Activated T-helper 1 cell treated with anti-CD3 and anti-CD28 coated beads, Interleukin-2, amount 50 U/mL, for 16 hours (primary cell): ENCODE data around the gene YWHAE.
A peak's percentile ranks its signal among the peaks of the same experiment; 100 is the strongest.
"Not testable (repeated sequence)": the region's sequence is repeated elsewhere in the genome, so short reads cannot be mapped to it uniquely, and the experiment has no call there.

ENCODE experiments used
- DNase-seq, 2 donors: peaks; one replicate each; pipeline ENCODE4 v3.0.0-alpha.2; 2020; ENCODE audit warnings: low read depth in 1 of 2, low spot score in 1 of 2

The YWHAE gene

GRCh38 chr17:1399679-1400512 lies at the start of gene YWHAE:
YWHAE (minus strand) TSS chr17:1400222; CDS start chr17:1400110, 112 bp downstream.
- peak; percentile 94 to 95 for DNase-seq

- no peak for DNase-seq
Observed at GRCh38 chr17:1449412-1449967, 49.5 kb upstream of the YWHAE start.

DNA sequence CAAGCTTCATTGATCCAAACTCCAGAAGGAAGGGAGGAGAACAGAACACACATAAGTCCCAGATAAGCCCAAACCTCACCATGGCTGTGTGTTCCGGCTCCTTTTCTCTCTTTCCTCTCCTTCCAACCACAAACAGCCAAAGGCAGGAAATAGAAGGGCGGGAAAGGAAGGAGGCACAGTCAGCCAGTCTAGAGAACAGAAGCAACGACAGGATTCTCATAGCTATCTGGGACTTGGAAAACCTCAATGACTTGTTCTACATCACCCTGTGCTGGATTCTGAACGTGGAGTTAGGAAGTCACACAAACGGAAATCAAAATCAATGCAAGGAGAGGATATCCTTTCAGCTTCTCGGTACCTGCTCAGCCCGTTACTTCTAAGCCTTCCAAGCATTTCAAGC lies 47.0 kb upstream of the YWHAE start:
- DNase-seq = no peak

GRCh38 chr17:1446201-1446600 lies 46.2 kb upstream of the YWHAE start:
- DNase-seq = no peak

DNA sequence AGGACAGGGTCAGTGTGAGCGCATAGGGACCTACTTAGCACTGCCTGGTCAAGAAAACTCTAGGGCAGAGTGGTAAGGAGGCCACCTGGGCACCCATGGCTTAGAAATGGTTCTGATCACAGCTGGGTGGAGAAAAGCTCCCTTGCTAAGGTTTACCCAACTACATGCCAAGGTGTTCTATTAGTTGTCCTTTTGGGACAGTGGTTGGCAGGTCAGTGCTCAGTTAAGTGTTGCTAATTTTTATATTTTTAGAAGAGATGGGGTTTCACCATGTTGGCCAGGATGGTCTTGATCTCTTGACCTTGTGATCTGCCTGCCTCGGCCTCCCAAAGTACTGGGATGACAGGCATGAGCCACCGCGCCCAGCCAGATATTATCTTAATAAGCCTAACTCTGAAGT lies 45.7 kb upstream of the YWHAE start:
- DNase-seq = not testable (repeated sequence)

- not testable (repeated sequence) for DNase-seq
Observed at GRCh38 chr17:1442721-1443120, 42.7 kb upstream of the YWHAE start.

GRCh38 chr17:1442187-1442586 lies 42.2 kb upstream of the YWHAE start:
- no peak for DNase-seq

GRCh38 chr17:1440921-1441320 lies 40.9 kb upstream of the YWHAE start:
- DNase-seq = no peak

DNA sequence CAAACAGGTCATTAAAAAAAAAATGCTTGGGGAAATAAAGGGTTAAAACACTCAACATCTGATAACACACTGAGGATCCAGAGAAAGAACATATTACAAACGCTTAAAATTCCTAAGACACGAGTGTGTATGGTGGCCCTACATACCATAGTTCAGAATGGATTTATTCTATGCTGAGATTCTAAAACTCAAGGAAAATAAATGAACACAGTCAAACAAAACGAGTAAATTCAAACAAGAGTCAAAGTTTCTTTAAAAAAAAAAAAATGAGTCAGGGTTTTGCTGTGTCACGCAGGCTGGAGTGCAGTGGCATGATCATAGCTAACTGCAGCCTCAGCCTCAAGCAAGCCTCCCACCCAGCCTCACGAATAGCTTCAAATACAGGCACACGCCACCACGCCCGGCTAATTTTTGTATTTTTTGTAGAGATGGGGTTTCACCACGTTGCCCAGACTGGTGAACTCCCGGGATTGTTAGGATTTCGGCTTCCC lies 38.6 kb upstream of the YWHAE start:
- no peak for DNase-seq

DNA sequence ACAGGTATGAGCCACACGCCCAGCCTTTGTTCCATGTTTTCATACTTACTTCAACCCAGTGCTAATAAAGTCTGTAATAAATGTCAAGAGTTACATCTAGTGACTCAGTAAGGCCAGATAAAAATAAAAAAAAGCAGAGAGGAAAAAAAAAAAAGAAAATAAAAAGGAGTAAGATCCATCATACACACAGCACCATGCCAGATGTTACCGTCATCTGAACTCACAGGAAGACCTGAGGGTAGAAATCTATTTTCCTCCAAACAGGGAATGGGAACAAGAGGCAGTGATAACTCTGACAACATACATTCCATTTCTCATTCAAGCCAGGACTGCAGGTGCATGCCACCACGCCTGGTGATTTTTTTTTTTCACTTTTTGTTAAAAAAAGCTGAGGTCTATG lies 35.3 kb upstream of the YWHAE start:
- DNase-seq = no peak

GRCh38 chr17:1434150-1434549 lies 34.1 kb upstream of the YWHAE start:
- DNase-seq = no peak

DNA sequence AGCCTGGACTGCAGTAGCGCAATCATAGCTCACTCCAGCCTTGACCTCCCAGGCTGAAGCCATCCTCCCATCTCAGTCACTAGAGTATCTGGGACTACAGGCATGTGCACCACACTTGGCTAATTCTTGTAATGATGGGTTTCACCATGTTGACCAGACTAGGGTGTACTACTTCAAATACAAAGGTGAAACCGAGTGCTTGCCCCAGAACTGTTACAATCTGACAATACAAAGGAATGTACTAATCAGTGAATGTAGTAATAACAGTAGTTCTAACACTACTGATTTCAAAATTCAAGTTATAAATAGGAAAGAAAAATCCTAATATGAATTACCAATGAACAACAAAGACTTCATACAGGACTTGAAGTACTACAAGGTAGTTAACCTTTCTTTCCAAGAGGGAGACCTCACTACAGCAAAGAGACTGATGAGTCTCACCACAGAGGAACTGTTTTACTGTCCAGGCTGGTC lies 31.6 kb upstream of the YWHAE start:
- DNase-seq = no peak

DNA sequence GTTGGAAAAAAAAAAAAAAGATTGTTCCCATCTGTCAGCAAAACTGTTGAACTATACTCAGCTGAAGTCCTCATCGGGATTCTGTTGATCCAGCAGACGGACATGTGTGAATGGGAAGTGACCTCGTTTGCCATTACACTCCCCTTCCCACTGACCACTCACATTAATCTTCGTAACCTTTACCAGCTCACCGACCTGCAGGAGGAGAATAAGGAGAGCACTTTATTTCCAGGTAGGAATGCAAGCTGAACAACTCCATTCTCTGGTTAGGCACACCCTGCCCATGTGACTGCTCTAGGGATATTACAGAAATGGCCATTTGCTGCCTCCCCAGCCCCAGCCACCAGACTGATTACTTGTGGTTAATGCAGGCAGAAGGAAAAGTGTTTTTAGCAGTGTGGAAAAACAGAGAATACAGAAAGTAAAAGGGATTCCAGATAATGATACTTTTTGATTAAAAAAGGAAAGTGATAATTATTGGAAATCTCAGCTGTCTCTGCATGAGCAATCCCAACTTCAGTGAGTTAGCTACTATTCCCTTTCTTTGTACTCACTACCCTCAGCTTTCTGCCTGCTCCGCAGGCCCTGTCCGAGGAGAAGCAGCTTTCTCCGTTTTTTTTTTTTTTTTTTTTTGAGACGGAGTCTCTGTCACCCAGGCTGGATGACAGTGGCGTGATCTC lies 23.6 kb upstream of the YWHAE start:
- DNase-seq = no peak

- DNase-seq = no peak
Observed at GRCh38 chr17:1422885-1423284, 22.9 kb upstream of the YWHAE start.

DNA sequence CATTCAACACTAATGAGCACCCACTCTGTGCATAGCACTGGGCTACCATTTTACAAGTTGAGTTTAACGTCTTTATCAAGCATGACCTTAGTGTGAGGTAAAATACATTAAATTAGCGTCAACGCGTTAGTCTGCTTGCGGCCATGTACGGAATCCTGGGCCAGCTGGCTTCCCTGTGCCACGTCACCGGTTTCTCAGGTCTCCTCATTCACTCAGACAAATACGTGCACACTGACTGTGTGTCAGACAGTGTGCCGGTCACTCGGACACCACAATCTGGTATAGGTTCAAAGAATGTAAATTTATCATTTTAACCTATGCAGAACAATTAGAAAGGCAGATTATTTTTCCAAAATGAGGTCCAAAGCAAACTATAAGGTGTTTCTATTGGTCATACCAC lies 21.4 kb upstream of the YWHAE start:
- DNase-seq = no peak

DNA sequence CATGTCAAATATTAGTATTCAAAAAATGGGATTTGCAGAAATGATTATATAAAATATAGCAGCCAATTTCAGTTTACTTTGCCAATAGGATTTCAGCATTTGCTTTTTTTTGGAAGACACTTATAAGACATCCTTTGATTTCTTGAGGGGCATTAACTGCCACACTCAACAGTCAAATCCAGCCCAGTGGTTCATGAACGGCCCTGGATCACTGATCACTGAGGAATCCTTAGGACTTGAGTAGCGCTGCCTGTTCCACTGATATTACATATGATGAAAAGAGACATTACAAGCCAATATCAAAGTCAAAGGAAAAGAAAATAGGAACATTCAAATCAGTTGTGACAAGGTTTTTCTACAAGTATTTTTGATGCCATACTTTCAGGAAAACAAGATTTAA lies 21.0 kb upstream of the YWHAE start:
- DNase-seq = no peak

DNA sequence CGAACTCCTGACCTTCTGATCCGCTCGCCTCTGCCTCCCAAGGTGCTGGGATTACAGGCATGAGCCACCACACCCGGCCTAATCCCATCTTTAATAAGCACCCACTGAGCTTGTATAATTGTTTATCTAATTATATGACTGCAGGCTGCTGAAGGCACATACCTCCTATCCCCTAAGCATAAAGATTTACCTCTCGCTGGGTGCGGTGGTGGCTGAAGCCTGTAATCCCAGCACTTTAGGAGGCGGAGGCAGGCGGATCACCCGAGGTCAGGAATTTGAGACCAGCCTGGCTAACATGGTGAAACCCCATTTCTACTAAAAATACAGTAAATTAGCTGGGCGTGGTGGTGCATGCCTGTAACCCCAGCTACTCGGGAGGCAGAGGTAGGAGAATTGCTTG lies 20.1 kb upstream of the YWHAE start:
- DNase-seq = no peak

DNA sequence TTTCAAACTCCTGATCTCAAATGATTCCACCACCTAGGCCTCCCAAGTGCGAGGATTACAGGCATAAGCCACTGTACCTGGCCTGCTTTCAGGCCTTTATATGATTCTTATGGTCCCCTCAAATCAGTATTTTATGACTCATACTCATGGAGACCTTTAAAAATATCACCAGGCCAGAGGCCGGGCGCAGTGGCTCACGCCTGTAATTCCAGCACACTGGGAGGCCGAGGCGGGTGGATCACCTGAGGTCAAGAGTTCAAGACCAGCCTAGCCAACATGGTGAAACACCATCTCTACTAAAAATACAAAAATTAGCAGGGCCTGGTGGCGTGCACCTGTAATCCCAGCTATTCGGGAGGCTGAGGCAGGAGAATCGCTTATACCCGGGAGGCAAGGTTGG lies 18.5 kb upstream of the YWHAE start:
- DNase-seq = not testable (repeated sequence)

DNA sequence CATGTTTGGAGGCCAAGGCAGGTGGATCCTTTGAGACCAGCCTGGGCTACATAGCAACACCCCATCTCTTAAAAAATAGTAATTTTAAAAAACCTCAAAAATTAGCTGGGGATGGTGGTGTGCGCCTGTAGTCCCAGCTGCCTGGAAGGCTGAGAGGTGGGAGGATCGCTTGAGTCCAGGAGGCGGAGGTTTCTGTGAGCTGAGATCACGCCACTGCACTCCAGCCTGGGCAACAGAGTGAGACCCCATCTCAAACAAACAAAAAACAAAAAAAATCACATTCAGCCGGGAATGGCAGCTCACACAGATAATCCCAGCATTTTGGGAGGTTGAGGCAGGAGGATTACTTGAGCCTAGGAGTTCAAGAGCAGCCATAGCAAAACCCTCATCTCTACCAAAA lies 16.4 kb upstream of the YWHAE start:
- DNase-seq = no peak

- no peak for DNase-seq
Observed at GRCh38 chr17:1414634-1415033, 14.6 kb upstream of the YWHAE start.

- DNase-seq = no peak
Observed at GRCh38 chr17:1414001-1414574, 14.1 kb upstream of the YWHAE start.
